ENCODE data around the gene MTHFD1. TPM values are rescaled to one million over a fixed set of nuclear protein-coding genes. Genes with fewer than 3 reads are reported as not detected.

Gene MTHFD1
- total RNA-seq, 1 experiment from 2014 or later: 153 TPM

DNA sequence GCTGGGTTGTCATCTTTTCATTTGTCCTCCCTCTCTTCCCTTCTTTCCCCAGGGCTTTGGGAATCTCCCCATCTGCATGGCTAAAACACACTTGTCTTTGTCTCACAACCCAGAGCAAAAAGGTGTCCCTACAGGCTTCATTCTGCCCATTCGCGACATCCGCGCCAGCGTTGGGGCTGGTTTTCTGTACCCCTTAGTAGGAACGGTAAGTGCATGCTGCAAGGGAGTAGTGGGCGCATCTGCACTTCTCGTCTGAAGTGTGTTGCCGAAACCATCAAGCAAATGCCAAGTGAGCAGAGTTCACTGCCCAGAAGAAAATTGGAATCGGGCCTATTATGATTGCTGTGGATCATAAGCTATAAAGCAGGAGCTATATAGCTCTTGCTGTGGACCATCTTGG lies 66.5 kb downstream of the MTHFD1 start:
- Histone ChIP-seq H3K36me3 (ENCODE audit: control insufficient read depth in 1 of 2, insufficient read depth in 2 of 2, low read length in 2 of 2) (peaks cover 41 to 42% of the 10 kb centered on the region in 2 experiments; a peak in 3 of 4 replicates), H3K4me3 (replicated peaks in 1 of 2; ENCODE audit: low read depth in 1 of 2, low read length in 2 of 2) (no peak overlapping the region), H3K4me2 (ENCODE audit: low read length) (no peak overlapping the region), H3K4me1 (ENCODE audit: control insufficient read depth in 1 of 2, insufficient read depth in 2 of 2, low read length in 2 of 2) (no peaks in the 10 kb centered on the region), H3K27me3 (ENCODE audit: insufficient read depth, low read length) (no peaks in the 10 kb centered on the region), H3K9ac (ENCODE audit: low read length) (no peak overlapping the region), H3K9me2 (ENCODE audit: insufficient read depth) (no peaks in the 10 kb centered on the region), H3K27ac (ENCODE audit: low read depth, low read length) (no peak overlapping the region), H3K79me2 (ENCODE audit: insufficient read depth, low read length) (no peaks in the 10 kb centered on the region), H3K9me3 (ENCODE audit: control insufficient read depth in 1 of 2, insufficient read depth in 1 of 2, low read depth in 1 of 2, low read length in 2 of 2) (no peaks in the 10 kb centered on the region), H4K20me1 (ENCODE audit: insufficient read depth) (no peaks in the 10 kb centered on the region), H2AFZ (ENCODE audit: low read depth, low read length, poor library complexity, severe bottlenecking) (no peak overlapping the region)
- RAD21 ChIA-PET (ENCODE audit: low non-redundant PET in 1 of 2, low total read pairs in 2 of 2, uncharacterized antibody in 2 of 2, unreplicated experiment in 2 of 2): no interaction called here
- ATAC-seq: no peak
- BruUV-seq (replicated peaks): no TSS peak
- TF ChIP-seq FOSL1 (IDR thresholded peaks at IDR 0.05; ENCODE audit: low read depth) (no peak), YY1 (IDR thresholded peaks at IDR 0.05; ENCODE audit: extremely low read depth, insufficient replicate concordance, low read depth, low read length) (no peak), EZH2 (IDR thresholded peaks at IDR 0.05) (no peak), JUND (IDR thresholded peaks at IDR 0.05) (no peak), RAD21 (IDR thresholded peaks at IDR 0.05; ENCODE audit: low read depth) (no peak), SRF (IDR thresholded peaks at IDR 0.05; ENCODE audit: low read depth) (no peak), ZFX (IDR thresholded peaks at IDR 0.05) (no peak), EGR1 (IDR thresholded peaks at IDR 0.05; ENCODE audit: low read depth) (no peak), EZH2phosphoT487 (IDR thresholded peaks at IDR 0.05; ENCODE audit: borderline replicate concordance) (no peak), POLR2A (IDR thresholded peaks at IDR 0.05; ENCODE audit: borderline replicate concordance, extremely low read depth, insufficient read depth, insufficient read length) (no peak), ELF1 (IDR thresholded peaks at IDR 0.05; ENCODE audit: borderline replicate concordance, low read depth) (no peak), TCF7L2 (IDR thresholded peaks at IDR 0.05; ENCODE audit: borderline replicate concordance, extremely low read depth, insufficient read depth, insufficient read length) (no peak), REST (IDR thresholded peaks at IDR 0.05; ENCODE audit: low read depth) (no peak), SIN3A (IDR thresholded peaks at IDR 0.05; ENCODE audit: low read depth) (no peak), MAX (IDR thresholded peaks at IDR 0.05) (no peak), POLR2AphosphoS5 (IDR thresholded peaks at IDR 0.05; ENCODE audit: low read depth, low read length) (no peak), SP1 (IDR thresholded peaks at IDR 0.05; ENCODE audit: low read depth) (no peak)
- TF ChIP-seq, protein P1, sequence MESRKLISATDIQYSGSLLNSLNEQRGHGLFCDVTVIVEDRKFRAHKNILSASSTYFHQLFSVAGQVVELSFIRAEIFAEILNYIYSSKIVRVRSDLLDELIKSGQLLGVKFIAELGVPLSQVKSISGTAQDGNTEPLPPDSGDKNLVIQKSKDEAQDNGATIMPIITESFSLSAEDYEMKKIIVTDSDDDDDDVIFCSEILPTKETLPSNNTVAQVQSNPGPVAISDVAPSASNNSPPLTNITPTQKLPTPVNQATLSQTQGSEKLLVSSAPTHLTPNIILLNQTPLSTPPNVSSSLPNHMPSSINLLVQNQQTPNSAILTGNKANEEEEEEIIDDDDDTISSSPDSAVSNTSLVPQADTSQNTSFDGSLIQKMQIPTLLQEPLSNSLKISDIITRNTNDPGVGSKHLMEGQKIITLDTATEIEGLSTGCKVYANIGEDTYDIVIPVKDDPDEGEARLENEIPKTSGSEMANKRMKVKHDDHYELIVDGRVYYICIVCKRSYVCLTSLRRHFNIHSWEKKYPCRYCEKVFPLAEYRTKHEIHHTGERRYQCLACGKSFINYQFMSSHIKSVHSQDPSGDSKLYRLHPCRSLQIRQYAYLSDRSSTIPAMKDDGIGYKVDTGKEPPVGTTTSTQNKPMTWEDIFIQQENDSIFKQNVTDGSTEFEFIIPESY (IDR thresholded peaks at IDR 0.05; ENCODE audit: extremely low read depth, insufficient replicate concordance, low read length): no peak
- CTCF ChIA-PET: interaction anchor here (1.4 kb wide), 1 partner anchor 25 kb away, joined by 5 read pairs; no protein-coding TSS in a partner anchor
- intact Hi-C loops (cut with micrococcal nuclease): no loop called here
- POLR2A ChIA-PET: no interaction called here
- no peak for DNase-seq (ENCODE audit: low read depth, low spot score)
